NAMALWA (cell line): ENCODE measurements around the gene FBRSL1.
"Not testable (repeated sequence)": the region's sequence is repeated elsewhere in the genome, so short reads cannot be mapped to it uniquely, and the experiment has no call there.

Source experiments
- DNase-seq: peaks from one replicate; pipeline ENCODE4 v3.0.0-alpha.2; 2015; ENCODE audit warnings: low spot score

Gene FBRSL1

GRCh38 chr12:132525833-132526455, 36.0 kb downstream of the FBRSL1 start:
- no peak for DNase-seq

GRCh38 chr12:132527186-132527882, 37.4 kb downstream of the FBRSL1 start:
- DNase-seq: no peak

- no peak for DNase-seq
Measured at GRCh38 chr12:132527883-132528264, 37.9 kb downstream of the FBRSL1 start.

- DNase-seq: no peak
Measured at GRCh38 chr12:132528564-132529106, 38.7 kb downstream of the FBRSL1 start.

GRCh38 chr12:132529156-132529839, 39.3 kb downstream of the FBRSL1 start:
- no peak for DNase-seq

GRCh38 chr12:132529906-132530305, 40.0 kb downstream of the FBRSL1 start:
- no peak for DNase-seq

GRCh38 chr12:132530447-132530846, 40.5 kb downstream of the FBRSL1 start:
- DNase-seq: no peak

GRCh38 chr12:132530851-132531250, 40.9 kb downstream of the FBRSL1 start:
- no peak for DNase-seq

GRCh38 chr12:132532711-132533583, 43.0 kb downstream of the FBRSL1 start:
- not testable (repeated sequence) for DNase-seq

- DNase-seq: no peak
Measured at GRCh38 chr12:132533584-132533958, 43.6 kb downstream of the FBRSL1 start.

GRCh38 chr12:132534076-132534475, 44.1 kb downstream of the FBRSL1 start:
- DNase-seq: no peak

GRCh38 chr12:132535019-132535418, 45.1 kb downstream of the FBRSL1 start:
- no peak for DNase-seq

GRCh38 chr12:132536102-132536876, 46.3 kb downstream of the FBRSL1 start:
- DNase-seq: no peak

GRCh38 chr12:132537049-132537448, 47.1 kb downstream of the FBRSL1 start:
- no peak for DNase-seq

- no peak for DNase-seq
Measured at GRCh38 chr12:132537836-132538662, 48.1 kb downstream of the FBRSL1 start.

- no peak for DNase-seq
Measured at GRCh38 chr12:132538663-132538990, 48.7 kb downstream of the FBRSL1 start.

- DNase-seq: no peak
Measured at GRCh38 chr12:132539016-132539773, 49.2 kb downstream of the FBRSL1 start.

- no peak for DNase-seq
Measured at GRCh38 chr12:132540436-132540835, 50.5 kb downstream of the FBRSL1 start.

GRCh38 chr12:132541200-132541599, 51.2 kb downstream of the FBRSL1 start:
- DNase-seq: no peak

GRCh38 chr12:132541996-132542395, 52.0 kb downstream of the FBRSL1 start:
- no peak for DNase-seq
